Measurements from ENCODE around the gene NUP188.
A peak's percentile ranks its signal among the peaks of the same experiment; 100 is the strongest.
"Not testable (repeated sequence)": the region's sequence is repeated elsewhere in the genome, so short reads cannot be mapped to it uniquely, and the experiment has no call there.

NUP188 gene

DNA sequence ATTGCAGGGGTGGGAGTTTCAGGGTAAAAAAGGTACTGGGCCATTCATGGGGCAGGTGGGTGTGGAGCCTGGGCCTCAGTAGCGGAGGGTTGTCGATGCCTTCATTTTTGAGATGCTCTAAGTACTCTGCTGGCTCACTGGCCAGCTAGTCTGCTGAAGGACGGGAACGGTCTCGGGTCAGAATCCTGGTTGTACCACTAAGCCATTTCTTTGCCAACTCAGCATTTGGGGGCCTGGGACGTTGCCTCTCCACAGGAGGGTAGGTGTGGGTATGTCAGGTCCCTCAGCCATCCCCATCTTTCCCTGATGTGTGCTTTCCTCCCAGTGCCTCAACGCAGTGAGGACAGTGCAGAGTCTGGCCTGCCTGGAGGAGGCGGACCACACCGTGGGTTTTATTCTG, 55.5 kb downstream of the NUP188 start:
- Histone ChIP-seq H3K9ac (ENCODE audit: low read length) (no peak overlapping the region), H3K9me3 (ENCODE audit: low read length) (no peaks in the 10 kb centered on the region), H3K4me1 (ENCODE audit: insufficient read depth, low read length) (peaks cover 11% of the 10 kb centered on the region), H3K4me3 (ENCODE audit: low read depth in 1 of 2, low read length in 2 of 2) (no peak overlapping the region), H3K27me3 (ENCODE audit: control insufficient read depth in 1 of 2, insufficient read depth in 2 of 2, low read length in 2 of 2) (no peaks in the 10 kb centered on the region), H3K27ac (ENCODE audit: low read depth, low read length) (no peak overlapping the region), H3K36me3 (ENCODE audit: insufficient read depth, low read length) (peaks cover 54% of the 10 kb centered on the region)

DNA sequence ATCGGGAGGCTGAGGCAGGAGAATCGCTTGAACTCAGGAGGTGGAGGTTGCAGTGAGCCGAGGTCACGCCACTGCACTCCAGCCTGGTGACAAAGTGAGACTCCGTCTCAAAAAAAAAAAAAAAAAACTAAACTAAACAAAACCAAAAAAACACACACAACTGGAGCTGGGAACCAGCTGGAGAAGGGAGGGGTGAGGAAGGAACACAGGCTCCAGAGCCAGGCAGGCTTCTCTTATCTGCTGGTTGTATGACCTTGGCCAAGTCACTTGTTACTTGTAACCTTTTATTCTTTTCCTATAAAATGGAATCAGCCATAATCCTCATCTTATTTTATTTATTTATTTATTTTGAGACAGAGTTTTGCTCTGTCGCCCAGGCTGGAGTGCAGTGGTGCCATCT, 56.7 kb downstream of the NUP188 start:
- not testable (repeated sequence) for H3K27me3 ChIP-seq (ENCODE audit: control insufficient read depth in 1 of 2, insufficient read depth in 2 of 2, low read length in 2 of 2)

DNA sequence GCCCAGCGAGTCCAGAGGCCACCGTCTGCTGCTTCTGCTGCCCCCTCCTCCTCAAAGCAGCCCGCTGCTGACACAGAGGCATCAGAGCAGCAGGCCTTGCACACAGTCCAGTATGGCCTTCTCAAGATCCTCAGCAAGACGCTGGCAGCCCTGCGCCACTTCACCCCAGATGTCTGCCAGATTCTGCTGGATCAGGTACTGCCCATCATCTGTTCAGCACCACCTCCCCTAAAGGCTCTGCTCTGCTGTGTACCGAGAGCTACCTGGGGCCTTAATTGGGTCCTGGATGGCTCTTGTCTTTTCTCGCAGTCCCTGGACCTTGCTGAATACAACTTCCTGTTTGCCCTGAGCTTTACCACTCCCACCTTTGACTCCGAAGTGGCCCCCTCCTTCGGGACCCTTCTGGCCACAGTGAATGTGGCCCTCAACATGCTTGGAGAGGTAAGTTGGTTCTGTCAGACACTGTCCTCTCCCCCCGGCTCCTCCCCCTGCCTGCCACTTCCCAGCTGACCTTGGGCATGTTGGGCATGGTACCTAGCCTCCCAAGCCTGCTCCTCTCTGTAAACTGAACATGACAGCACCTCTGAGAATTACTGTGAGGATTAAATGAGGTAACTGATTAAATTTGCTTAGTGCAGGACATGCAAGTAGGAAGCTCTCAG, 58.0 kb downstream of the NUP188 start:
- Histone ChIP-seq H3K4me1 (ENCODE audit: insufficient read depth, low read length) (peaks cover 11% of the 10 kb centered on the region), H3K27ac (ENCODE audit: low read depth, low read length) (no peak overlapping the region), H3K9ac (ENCODE audit: low read length) (no peak overlapping the region), H3K9me3 (ENCODE audit: low read length) (no peaks in the 10 kb centered on the region), H3K4me3 (ENCODE audit: low read depth in 1 of 2, low read length in 2 of 2) (no peak overlapping the region), H3K36me3 (ENCODE audit: insufficient read depth, low read length) (peaks cover 43% of the 10 kb centered on the region), H3K27me3 (ENCODE audit: control insufficient read depth in 1 of 2, insufficient read depth in 2 of 2, low read length in 2 of 2) (no peaks in the 10 kb centered on the region)

More for the DNA sequence above, 56.7 kb downstream of the NUP188 start:
- H3K4me1 ChIP-seq (ENCODE audit: insufficient read depth, low read length), result peaks cover 11% of the 10 kb centered on the region
- H3K36me3 ChIP-seq (ENCODE audit: insufficient read depth, low read length), result peaks cover 53% of the 10 kb centered on the region
- H3K9ac ChIP-seq (ENCODE audit: low read length); H3K9me3 ChIP-seq (ENCODE audit: low read length); H3K27ac ChIP-seq (ENCODE audit: low read depth, low read length); H3K4me3 ChIP-seq (ENCODE audit: low read depth in 1 of 2, low read length in 2 of 2): not testable (repeated sequence)

DNA sequence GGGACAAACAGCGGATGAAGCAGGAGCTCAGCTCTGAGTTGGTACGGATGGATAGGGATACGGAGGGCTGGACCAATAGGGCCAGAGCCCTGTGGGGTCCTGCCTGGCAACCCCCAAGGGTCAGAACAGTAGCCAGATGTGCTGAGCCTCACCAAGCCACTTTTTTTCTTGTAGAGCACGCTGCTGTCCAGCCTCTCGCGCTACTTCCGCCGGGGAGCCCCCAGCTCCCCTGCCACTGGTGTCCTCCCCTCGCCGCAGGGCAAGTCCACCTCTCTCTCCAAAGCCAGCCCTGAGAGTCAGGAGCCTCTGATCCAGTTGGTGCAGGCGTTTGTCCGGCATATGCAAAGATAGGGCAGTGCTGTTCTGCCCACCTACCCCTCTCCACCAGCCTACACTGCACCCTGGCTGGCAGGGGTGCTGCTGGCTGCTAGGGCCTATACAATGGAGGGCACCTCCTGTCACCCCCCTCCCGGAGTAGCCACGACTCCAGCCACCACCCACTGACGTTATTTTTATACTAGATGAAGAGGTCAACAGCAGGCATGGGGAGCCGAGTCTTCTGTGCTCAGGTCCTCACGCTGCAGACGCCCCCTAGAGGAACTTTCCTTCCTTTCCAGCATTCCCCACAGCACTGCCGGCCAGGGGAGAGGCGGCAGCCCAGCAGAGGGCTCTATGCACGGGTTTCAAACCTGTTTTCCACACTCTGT, 59.0 kb downstream of the NUP188 start:
- no peak overlapping the region for H3K9ac ChIP-seq (ENCODE audit: low read length)

DNA sequence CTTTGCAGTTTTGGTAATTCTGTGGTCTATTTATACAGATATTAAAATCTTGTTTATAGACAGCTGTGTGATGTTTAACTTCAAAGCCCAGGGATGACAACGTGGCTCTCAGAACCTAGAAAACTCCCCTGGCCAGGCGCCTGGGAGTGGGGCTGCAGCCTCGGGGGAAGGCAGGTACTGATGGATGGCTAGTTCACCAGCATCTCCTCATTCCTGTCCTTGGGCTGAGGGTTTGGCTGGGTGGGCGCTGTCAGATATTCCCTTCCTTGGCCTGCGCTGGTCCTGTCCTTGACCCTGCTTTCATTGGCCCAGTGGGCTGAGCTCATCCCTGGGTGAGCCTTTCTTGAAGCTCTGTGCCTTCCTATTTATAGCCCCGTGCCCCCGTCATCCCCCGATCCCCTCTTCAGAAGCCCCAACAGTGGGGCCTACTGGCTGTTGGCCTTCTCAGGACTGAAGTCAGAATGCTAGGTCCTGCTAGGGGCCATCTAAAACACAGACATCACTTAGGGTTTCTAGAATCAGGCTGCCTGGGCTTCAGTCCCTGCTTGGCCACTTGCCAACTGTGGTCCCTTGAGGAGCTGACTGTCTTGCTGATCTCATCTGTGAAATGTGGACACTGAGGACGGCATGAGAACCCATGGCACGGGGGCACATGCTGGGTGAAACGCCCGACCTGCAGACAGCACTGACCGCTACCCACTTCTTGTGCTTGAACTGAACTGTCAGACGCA, 59.7 kb downstream of the NUP188 start:
- no peaks in the 10 kb centered on the region for H3K27me3 ChIP-seq (ENCODE audit: control insufficient read depth in 1 of 2, insufficient read depth in 2 of 2, low read length in 2 of 2)
- no peak overlapping the region for H3K4me3 ChIP-seq (ENCODE audit: low read depth in 1 of 2, low read length in 2 of 2)
- peaks cover 11% of the 10 kb centered on the region for H3K4me1 ChIP-seq (ENCODE audit: insufficient read depth, low read length)
- peaks cover 41% of the 10 kb centered on the region for H3K36me3 ChIP-seq (ENCODE audit: insufficient read depth, low read length)
- no peaks in the 10 kb centered on the region for H3K9me3 ChIP-seq (ENCODE audit: low read length)
- no peak overlapping the region for H3K9ac ChIP-seq (ENCODE audit: low read length)
- H3K27ac ChIP-seq (ENCODE audit: low read depth, low read length), result peak overlapping the region; percentile 66

More for the DNA sequence above, 59.0 kb downstream of the NUP188 start:
- Histone ChIP-seq H3K4me1 (ENCODE audit: insufficient read depth, low read length) (peaks cover 11% of the 10 kb centered on the region), H3K27ac (ENCODE audit: low read depth, low read length) (peak overlapping the region; percentile 66), H3K27me3 (ENCODE audit: control insufficient read depth in 1 of 2, insufficient read depth in 2 of 2, low read length in 2 of 2) (no peaks in the 10 kb centered on the region), H3K9me3 (ENCODE audit: low read length) (no peaks in the 10 kb centered on the region), H3K4me3 (ENCODE audit: low read depth in 1 of 2, low read length in 2 of 2) (no peak overlapping the region), H3K36me3 (ENCODE audit: insufficient read depth, low read length) (peaks cover 44% of the 10 kb centered on the region)

DNA sequence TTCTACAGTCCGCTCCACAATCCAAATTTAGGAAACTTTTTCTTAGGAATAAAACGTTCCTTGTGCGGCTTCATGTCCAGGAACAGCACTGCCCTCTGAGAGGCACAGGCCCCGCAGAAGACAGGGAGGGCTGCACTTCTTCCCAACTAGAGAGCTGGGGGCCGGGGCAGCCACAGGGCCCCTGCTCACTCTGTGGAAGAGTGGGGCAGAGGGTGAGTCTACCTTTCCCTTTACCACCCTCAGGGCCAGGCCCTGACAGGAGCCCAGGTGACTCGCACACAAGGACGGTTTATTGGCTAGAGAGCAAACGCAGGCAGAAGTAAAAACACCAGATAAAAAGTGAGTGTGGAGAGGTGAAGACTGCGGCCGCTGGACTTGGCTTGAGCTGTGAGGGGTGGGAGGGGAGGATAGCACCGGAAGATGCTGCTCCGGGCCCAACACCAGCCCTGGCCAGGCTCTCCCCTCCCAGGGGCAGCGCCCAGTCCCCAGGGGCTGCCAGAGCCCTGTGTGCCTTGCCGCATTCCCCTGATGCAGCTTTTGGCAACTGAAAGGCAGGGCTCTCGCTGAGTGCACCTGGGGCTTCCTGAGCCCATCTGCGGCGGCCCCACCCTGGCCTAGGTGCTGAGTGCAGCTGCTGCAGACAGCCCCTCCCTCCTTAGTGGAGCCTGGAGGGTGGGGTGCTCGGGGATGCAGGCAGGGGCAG, 60.4 kb downstream of the NUP188 start:
- Histone ChIP-seq H3K27me3 (ENCODE audit: control insufficient read depth in 1 of 2, insufficient read depth in 2 of 2, low read length in 2 of 2) (no peaks in the 10 kb centered on the region), H3K36me3 (ENCODE audit: insufficient read depth, low read length) (peaks cover 42% of the 10 kb centered on the region), H3K4me1 (ENCODE audit: insufficient read depth, low read length) (peaks cover 11% of the 10 kb centered on the region), H3K27ac (ENCODE audit: low read depth, low read length) (no peak overlapping the region), H3K4me3 (ENCODE audit: low read depth in 1 of 2, low read length in 2 of 2) (no peak overlapping the region), H3K9me3 (ENCODE audit: low read length) (no peaks in the 10 kb centered on the region), H3K9ac (ENCODE audit: low read length) (no peak overlapping the region)

DNA sequence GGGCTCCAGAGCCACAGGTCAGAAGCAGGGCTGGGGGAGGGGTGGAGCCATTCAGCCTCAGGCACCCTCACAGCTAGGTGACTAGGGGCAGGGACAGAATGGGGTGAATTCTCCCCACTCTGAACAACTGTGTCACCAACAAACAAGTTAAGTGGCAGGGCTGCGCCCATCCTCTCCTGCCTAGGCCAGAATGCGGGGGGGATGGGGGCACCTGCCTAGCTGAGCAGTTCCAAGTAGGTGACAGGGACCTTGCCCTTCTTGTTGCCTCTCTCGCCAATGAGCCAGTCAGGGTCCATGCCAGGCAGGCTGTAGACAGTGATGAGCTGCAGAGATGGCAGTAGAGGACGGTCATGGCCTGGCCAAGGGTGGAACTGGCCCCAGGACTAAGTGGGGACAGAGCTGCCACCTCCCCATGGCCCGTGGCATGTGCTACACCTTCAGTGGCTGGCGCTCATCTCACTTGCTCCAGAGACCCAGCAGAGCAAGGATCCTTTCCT, 61.0 kb downstream of the NUP188 start:
- Histone ChIP-seq H3K9me3 (ENCODE audit: low read length) (no peaks in the 10 kb centered on the region), H3K36me3 (ENCODE audit: insufficient read depth, low read length) (peaks cover 43% of the 10 kb centered on the region), H3K9ac (ENCODE audit: low read length) (no peak overlapping the region), H3K4me3 (ENCODE audit: low read depth in 1 of 2, low read length in 2 of 2) (no peak overlapping the region), H3K4me1 (ENCODE audit: insufficient read depth, low read length) (peaks cover 11% of the 10 kb centered on the region), H3K27me3 (ENCODE audit: control insufficient read depth in 1 of 2, insufficient read depth in 2 of 2, low read length in 2 of 2) (no peaks in the 10 kb centered on the region), H3K27ac (ENCODE audit: low read depth, low read length) (no peak overlapping the region)

DNA sequence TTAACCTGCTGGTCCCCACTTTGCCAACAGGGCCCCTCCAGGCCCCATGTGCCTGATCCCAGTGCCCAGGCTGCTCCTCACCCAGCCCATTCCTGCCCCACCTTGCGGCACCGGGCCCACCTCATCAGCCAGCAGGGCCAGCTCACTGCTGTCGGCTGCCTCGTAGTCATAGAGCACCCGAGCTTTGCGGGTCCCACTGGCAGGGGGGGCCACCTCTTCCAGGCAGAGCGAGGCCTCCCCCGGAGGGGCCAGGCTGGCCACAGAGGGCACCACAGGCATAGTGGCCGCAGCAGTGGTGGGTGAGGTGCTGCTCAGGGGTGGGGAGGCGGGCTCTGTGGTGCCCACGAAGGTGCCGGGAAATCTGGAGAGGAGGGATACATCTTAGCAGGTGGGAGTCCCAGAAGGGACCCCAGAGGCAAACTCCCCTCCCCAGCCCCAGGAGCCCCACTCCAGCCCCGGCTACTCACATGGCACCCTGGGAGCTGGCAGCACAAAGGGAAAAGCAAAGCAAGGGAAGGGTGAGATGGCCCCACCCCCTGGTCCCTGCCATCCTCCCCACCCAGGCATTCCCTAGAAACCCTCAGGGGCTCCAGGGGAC, 61.6 kb downstream of the NUP188 start:
- H3K4me3 ChIP-seq (ENCODE audit: low read depth in 1 of 2, low read length in 2 of 2), result no peak overlapping the region
- H3K27me3 ChIP-seq (ENCODE audit: control insufficient read depth in 1 of 2, insufficient read depth in 2 of 2, low read length in 2 of 2), result no peaks in the 10 kb centered on the region
- H3K4me1 ChIP-seq (ENCODE audit: insufficient read depth, low read length), result peaks cover 11% of the 10 kb centered on the region
- H3K36me3 ChIP-seq (ENCODE audit: insufficient read depth, low read length), result peaks cover 49% of the 10 kb centered on the region
- H3K27ac ChIP-seq (ENCODE audit: low read depth, low read length), result no peak overlapping the region
- H3K9ac ChIP-seq (ENCODE audit: low read length), result no peak overlapping the region
- H3K9me3 ChIP-seq (ENCODE audit: low read length), result no peaks in the 10 kb centered on the region

DNA sequence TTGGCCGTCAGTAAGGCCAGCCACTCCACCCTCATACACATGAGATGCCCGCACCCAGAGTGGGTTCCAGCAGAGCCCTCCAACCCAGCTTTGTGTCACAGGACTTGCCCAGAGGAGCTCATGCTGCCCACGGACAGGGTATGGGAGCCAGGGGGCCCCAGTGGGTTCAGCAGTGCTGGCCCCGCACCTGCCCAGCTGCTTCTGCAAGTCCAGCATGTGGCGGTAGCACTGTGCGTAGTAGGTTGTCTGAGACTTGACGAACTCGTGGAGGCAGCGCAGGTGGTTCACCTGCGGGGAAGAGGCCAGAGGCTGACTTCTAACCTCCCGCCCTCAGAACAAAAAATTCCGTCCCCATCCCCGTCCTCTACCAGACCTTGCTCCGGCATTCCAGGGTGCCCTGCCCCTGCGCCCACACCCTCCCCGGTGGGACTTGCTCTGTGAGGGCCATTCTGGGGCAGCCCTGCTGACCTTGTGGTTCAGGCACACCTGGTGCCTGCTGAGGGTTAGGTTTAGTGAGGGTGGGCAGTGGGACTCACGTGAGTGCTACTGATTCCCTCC, 62.2 kb downstream of the NUP188 start:
- H3K36me3 ChIP-seq (ENCODE audit: insufficient read depth, low read length), result peaks cover 55% of the 10 kb centered on the region
- H3K4me3 ChIP-seq (ENCODE audit: low read depth in 1 of 2, low read length in 2 of 2), result no peak overlapping the region
- no peaks in the 10 kb centered on the region for H3K9me3 ChIP-seq (ENCODE audit: low read length)
- H3K27me3 ChIP-seq (ENCODE audit: control insufficient read depth in 1 of 2, insufficient read depth in 2 of 2, low read length in 2 of 2), result no peaks in the 10 kb centered on the region
- peaks cover 11% of the 10 kb centered on the region for H3K4me1 ChIP-seq (ENCODE audit: insufficient read depth, low read length)
- H3K27ac ChIP-seq (ENCODE audit: low read depth, low read length), result no peak overlapping the region
- H3K9ac ChIP-seq (ENCODE audit: low read length), result no peak overlapping the region

DNA sequence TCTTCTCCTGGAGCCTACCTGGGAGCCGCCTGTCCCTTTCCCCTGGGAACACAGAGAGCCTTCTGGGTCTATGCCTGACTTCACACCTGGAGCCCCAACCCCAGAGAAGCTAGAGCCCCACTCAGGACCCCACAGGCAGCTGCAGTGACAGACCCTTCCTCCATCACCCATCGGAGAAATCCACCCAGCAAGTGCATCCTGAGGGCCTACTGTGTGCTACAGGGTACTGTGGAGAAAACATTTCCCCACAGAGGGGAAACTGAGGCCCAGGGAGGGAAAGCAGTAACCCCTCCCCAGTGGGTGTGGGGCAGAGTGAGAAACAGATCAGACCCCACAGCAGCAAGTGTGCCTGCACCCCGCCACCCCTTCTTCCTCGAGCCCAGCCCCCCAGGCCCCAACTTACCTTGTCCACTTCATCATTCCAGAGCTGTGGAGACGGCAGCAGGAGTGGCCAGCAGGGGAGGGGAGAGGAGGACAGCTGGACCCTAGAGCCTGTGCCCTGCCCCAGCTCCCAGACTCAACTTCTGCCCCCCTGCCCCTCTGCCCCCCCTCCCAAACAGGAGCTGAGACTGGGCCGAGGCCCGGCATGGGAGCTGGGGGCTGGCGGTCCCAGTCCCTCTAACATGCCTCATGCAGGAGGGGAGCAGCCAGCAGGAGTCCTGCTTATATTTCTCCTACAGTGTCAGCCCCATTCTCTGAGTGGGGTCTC, 62.9 kb downstream of the NUP188 start:
- Histone ChIP-seq H3K4me3 (ENCODE audit: low read depth in 1 of 2, low read length in 2 of 2) (no peak overlapping the region), H3K36me3 (ENCODE audit: insufficient read depth, low read length) (peaks cover 60% of the 10 kb centered on the region), H3K9ac (ENCODE audit: low read length) (no peak overlapping the region), H3K27me3 (ENCODE audit: control insufficient read depth in 1 of 2, insufficient read depth in 2 of 2, low read length in 2 of 2) (no peaks in the 10 kb centered on the region), H3K9me3 (ENCODE audit: low read length) (no peaks in the 10 kb centered on the region), H3K27ac (ENCODE audit: low read depth, low read length) (no peak overlapping the region), H3K4me1 (ENCODE audit: insufficient read depth, low read length) (peaks cover 11% of the 10 kb centered on the region)
